GM19043 (cell line): Measurements from ENCODE around the gene NEDD4L.
A peak's percentile ranks its signal among the peaks of the same experiment; 100 is the strongest.

Experiments used
- ATAC-seq: cut with Tn5 transposase; IDR thresholded peaks from one replicate; pipeline ENCODE4 v1.9.1; 2021; ENCODE audit warnings: low read depth; ENCODE audit not compliant: unreplicated experiment

The NEDD4L gene

GRCh38 chr18:58051765-58052460 is 7.9 kb downstream of the NEDD4L start:
- peak; percentile 68 for ATAC-seq

- no peak for ATAC-seq
These were observed 8.9 kb downstream of the NEDD4L start for GRCh38 chr18:58052960-58053359.

- ATAC-seq = no peak
These were observed 10.2 kb downstream of the NEDD4L start for GRCh38 chr18:58054041-58054781.

- ATAC-seq = no peak
These were observed 12.0 kb downstream of the NEDD4L start for GRCh38 chr18:58055890-58056558.

- no peak for ATAC-seq
These were observed 12.8 kb downstream of the NEDD4L start for GRCh38 chr18:58056852-58057251.

- ATAC-seq = no peak
These were observed 13.4 kb downstream of the NEDD4L start for GRCh38 chr18:58057291-58057965.

- ATAC-seq = no peak
These were observed 14.7 kb downstream of the NEDD4L start for GRCh38 chr18:58058720-58059119.

GRCh38 chr18:58060254-58060653 is 16.2 kb downstream of the NEDD4L start:
- no peak for ATAC-seq

- no peak for ATAC-seq
These were observed 17.3 kb downstream of the NEDD4L start for GRCh38 chr18:58061349-58061748.

GRCh38 chr18:58064406-58064998 is 20.5 kb downstream of the NEDD4L start:
- no peak for ATAC-seq

GRCh38 chr18:58065956-58066355 is 21.9 kb downstream of the NEDD4L start:
- ATAC-seq = no peak

- no peak for ATAC-seq
These were observed 23.6 kb downstream of the NEDD4L start for GRCh38 chr18:58067601-58068000.

GRCh38 chr18:58069099-58069498 is 25.1 kb downstream of the NEDD4L start:
- no peak for ATAC-seq

- ATAC-seq = no peak
These were observed 25.8 kb downstream of the NEDD4L start for GRCh38 chr18:58069721-58070292.

GRCh38 chr18:58076052-58076451 is 32.0 kb downstream of the NEDD4L start:
- ATAC-seq = no peak

GRCh38 chr18:58077329-58077728 is 33.3 kb downstream of the NEDD4L start:
- no peak for ATAC-seq

- no peak for ATAC-seq
These were observed 35.0 kb downstream of the NEDD4L start for GRCh38 chr18:58078889-58079573.

GRCh38 chr18:58080451-58080850 is 36.4 kb downstream of the NEDD4L start:
- ATAC-seq = no peak

GRCh38 chr18:58087928-58088690 is 44.1 kb downstream of the NEDD4L start:
- ATAC-seq = no peak
